ENCODE results near the gene KIF1A.

Gene KIF1A

DNA sequence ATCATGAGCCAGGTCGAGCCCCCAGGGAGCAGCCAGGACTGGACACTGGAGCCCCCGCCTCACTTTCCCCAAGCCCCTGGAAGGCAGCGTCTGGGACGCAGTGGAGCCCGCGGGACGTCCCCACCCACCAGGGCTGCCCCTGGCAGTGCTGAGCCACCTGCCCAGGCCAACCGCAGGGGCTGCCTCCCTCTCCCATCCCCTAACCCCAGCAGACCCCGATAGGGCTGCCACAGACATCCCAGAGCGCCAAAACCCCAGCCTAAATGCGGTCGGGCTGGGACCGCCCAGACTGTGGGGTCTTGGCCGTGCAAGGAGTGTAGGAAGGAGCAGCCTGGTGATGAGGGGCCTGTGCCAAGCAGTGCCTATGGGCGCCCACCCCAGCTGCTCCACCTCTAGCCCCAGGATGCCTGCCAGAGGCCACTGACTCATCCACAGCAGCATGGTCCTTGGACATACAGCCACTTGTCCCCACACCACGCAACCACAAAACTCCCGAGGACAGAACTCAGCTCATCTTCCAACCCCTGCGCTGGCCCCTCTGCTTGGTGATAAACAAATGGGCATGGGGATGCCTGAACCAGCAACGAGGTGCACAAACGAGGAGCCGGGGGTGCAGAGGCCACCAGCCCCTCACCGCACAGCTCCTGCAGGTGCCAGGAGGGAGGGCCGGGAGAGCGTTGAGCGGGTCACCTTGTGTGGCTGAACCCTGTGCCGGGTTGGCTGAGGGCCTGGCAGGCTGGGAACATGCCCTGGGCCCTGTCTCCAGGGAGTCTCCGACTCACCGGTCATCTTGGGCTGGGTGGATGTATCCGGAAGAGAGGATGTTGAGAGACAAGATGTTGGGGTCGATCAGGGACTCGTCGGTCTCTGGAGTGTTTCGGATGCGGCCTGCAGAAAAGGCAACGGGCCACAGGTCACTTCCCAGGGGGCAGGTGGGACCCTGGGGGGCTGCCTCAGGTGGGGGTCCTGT is 83.5 kb downstream of the KIF1A start:
- no peak for DNase-seq (ENCODE audit: low read depth in 2 of 2)

- no peak for DNase-seq (ENCODE audit: low read depth in 2 of 2)
These were observed 84.5 kb downstream of the KIF1A start for GRCh38 chr2:240735476-240735875.

GRCh38 chr2:240734756-240735155 is 85.3 kb downstream of the KIF1A start:
- no peak for DNase-seq (ENCODE audit: low read depth in 2 of 2)

DNA sequence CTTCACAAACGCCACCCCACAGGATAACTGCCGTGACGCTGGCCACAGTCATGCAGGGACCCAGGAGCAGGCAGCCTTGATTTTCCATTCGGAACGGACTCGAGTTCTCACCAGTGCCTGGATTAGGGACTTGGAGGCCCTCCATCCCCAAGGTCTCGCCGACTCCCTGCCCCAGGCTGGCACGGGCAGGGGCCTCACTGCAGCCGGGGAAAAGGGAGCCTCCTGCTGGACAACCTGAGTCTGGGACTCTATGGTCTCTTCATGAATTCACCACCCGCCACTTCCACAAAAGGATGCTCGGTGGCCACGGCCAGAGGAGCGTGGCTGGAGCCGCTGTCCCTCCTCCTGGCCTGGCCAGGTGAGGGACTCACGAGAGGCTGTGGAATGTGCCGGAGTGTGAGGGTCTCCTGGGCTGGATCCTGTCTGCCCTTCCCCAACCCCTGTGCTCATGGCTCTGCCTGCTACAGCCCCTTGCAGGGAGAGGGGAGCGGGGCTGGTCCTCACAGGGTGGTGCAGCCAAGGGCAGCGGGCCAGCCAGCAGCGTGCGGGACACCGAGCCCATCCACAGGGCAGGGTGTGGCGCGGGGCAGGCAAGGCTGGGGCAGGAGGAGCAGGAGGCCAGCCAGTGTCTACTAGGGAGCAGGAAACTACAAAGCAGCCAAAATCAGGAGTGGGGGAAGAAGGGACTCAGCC is 86.1 kb downstream of the KIF1A start:
- DNase-seq (ENCODE audit: low read depth in 2 of 2): no peak

DNA sequence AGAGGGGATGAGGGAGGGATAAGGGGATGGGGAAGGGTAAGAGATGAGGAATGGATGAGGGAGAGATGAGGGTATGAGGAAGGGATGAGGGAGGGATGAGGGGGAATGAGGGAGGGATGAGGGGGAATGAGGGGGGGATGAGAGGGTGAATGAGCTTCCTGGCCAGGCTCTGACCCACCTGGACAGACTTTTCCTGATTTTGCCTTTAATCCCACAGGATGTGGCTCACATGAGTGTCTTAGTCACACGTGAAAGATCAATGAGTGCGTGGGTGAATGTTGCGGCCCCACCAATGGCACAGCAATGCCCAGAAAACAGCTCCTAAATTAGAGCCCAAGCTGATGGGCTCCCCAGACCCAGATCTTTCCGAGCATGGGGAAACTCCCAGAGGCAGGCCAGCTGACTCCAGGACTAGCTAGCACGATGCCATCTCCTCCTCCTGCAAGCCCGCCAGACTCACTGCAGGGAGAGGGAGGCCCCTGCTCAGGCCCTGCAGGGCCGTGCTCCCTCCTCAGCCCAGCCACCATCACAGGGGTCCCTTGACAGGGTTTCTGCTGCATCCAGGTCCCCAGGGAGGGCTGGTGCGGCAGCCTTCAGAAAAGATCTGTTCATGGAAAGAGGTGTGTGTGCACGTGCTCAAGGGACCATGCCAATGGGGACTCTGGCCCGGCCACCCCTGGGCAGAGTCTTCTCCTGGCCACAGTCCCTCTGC is 87.0 kb downstream of the KIF1A start:
- DNase-seq (ENCODE audit: low read depth in 2 of 2): no peak

DNA sequence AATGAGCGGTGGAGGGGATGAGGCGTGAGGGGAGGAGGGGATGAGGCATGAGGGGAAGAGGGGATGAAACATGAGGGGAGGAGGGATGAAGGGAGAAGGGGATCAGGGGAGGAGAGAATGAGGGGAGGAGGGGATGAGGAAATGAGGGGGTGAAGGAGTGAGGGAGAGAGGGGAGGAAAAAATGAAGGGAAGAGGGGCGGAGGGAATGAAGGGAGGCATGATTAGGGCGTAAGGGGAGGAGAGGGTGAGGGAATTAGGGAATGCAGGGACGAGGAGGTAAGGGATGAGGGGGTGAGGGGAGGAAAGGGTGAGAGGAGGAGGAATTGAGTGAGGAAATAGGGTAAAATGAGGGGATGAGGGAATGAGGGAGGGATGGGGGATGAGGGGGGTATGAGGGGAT is 87.8 kb downstream of the KIF1A start:
- no peak for DNase-seq (ENCODE audit: low read depth in 2 of 2)

DNA sequence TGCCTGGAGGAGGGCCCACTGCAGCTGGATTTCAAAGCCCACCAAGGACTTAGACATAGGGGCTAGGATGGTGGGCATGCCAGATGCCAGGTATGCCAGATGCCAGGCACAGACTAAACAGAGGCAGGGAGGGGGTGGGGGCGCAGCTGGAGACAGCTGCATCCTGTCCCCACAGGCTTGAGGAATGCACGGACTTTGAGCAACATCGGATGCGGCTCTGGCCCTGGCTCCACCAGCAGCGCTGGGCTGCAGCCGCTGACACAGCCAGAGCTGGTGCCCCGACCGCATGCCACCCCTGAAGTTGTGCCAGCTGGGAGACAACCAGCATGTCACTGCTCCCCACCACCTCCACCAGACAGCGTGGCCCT is 88.9 kb downstream of the KIF1A start:
- no peak for DNase-seq (ENCODE audit: low read depth in 2 of 2)

DNA sequence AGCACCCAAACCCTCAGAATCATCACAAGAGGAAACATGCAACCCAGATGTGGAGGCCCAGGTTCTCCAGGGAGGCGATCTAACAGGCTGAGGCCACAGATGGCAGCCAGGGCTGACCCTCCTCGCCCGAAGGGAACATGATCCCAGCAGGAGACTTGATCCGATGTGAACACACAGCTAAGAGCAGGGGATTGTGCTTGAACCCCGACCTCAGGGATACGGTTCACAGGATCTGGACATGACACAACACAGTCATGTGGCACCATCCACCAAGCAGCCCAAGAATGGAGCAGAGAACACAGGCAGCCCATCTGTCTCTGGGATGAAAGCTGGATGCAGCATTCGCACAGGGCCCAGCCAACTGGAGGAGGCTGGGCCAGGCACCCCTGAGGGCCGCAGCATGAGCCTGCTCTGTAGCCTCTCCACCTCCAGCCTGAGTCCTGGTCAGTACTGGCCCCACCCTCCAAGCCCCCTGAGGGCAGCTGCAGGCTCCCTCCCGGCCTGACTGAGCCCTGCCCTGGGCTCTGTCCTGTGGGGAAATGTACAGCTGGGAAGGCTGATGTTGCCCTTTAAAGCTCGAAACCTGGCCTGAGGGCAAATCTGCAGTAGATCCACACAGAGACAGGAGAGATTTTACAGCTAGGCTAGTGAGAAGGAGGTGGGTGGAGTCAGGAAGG is 89.4 kb downstream of the KIF1A start:
- DNase-seq (ENCODE audit: low read depth in 2 of 2): no peak

- DNase-seq (ENCODE audit: low read depth in 2 of 2): no peak
These were observed 91.2 kb downstream of the KIF1A start for GRCh38 chr2:240728827-240729226.

DNA sequence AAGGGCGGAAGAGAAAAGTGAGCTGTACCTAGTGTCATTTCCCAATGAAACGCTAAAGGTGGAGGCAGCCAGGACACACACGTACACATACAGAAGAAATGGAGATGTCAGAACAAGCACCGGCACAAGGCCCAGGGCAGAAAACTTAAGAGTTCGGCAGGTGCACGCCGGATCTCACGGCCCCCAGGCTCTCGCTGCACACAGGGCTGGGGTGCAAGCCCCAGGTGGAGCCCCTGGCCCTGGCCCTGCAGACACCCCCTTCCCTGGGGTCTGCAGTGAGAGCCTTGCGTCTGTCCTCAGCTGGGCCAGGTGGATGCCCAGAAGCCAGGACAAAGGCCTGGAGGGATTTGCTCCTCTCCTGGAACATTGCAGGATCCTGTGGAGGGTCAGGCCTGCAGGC is 91.7 kb downstream of the KIF1A start:
- DNase-seq (ENCODE audit: low read depth in 2 of 2): no peak

- no peak for DNase-seq (ENCODE audit: low read depth in 2 of 2)
These were observed 92.1 kb downstream of the KIF1A start for GRCh38 chr2:240727913-240728312.

- DNase-seq (ENCODE audit: low read depth in 2 of 2): no peak
These were observed 92.6 kb downstream of the KIF1A start for GRCh38 chr2:240727439-240727838.

DNA sequence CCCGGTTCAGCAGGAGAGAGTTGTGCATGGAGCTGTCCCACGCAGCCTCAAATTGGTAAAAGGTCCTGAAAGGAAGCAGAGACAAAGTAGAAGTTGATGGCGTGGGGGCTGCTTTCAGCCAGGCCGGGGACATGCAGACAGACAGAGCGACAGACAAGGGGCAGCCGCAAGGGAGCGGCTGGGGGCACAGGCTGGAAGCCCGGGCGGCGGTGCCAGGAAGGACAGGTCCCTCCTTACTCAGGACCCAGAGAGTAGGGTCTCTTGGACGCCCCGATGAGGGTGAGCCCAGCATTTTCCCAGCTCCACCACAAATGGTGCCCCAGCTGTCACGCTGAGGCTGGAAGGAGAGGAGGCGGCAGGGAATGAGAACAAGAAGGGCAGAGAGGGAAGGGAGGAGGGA is 93.1 kb downstream of the KIF1A start:
- DNase-seq (ENCODE audit: low read depth in 2 of 2): no peak

DNA sequence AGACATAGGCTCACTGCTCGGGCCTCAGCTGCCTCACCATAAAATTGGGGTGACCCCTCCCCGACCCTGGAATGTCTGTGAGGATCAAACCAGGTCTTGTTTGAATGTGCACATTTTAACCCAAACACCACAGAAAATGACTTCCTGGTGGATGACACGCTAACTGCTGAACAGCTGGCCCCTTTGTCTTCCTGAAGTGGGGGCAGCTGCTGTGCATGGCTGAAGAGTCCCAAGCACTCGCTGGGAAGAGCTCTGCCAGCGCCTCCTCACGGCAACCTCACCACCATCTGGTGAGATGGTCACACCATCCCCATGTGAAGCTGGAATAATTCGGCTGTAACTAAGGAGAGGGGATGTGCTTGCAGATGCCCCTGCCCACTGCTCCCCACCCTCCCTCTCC is 94.3 kb downstream of the KIF1A start:
- DNase-seq (ENCODE audit: low read depth in 2 of 2): no peak

- DNase-seq (ENCODE audit: low read depth in 2 of 2): no peak
These were observed 94.8 kb downstream of the KIF1A start for GRCh38 chr2:240725266-240725665.

DNA sequence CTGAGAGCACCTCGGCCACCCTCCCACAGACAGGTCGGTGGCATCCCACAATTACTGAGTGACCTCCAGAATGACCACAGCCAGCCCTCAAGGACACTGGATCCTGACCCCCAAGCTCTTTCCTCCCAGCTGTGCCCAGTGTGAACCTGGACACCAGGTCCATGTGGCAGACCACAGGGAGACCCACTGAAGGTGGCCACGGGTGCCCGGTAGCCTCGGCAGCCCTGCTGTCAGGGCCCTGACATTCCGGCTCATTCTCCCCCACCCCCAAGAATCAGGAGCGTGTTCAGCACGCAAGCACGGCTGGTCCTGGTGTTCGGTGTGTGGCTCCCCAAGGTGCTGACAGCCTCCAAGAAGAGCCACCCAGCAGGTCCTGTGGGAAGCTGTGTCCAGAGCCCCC is 95.6 kb downstream of the KIF1A start:
- no peak for DNase-seq (ENCODE audit: low read depth in 2 of 2)

GRCh38 chr2:240723851-240724250 is 96.2 kb downstream of the KIF1A start:
- no peak for DNase-seq (ENCODE audit: low read depth in 2 of 2)

GRCh38 chr2:240722796-240723735 is 97.0 kb downstream of the KIF1A start:
- no peak for DNase-seq (ENCODE audit: low read depth in 2 of 2)

GRCh38 chr2:240722376-240722775 is 97.6 kb downstream of the KIF1A start:
- DNase-seq (ENCODE audit: low read depth in 2 of 2): no peak

DNA sequence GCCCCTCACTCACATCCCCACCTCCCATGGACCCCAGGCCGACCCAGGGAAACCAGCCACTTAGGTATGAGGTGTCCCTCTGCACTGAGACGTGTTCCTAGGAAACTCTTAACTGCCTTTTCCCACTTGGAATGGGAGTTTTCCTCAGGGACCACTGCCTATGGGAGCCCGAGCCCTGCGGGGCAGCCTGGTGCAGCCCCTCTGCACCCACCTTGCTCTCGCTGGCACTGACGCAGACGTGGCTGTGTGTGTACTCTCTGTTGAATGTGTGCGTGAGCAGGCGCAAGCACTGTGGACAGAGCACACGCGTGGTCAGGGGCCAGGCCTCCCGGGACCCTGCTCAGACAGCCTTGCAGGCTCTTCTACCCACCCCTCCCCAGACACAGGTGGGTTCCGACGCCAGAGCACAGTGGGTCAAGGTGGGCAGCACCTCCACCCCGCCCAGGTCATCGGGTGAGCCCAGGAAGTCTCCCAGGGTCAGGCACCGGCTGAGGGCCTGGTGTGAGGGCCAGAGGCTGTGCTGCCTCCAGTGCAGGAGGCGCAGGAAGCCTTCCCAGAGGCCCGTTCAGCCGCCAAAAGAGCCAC is 98.3 kb downstream of the KIF1A start:
- DNase-seq (ENCODE audit: low read depth in 2 of 2): no peak

Data from activated CD4-positive, alpha-beta T cell treated with anti-CD3 and anti-CD28 coated beads for 24 hours (primary cell).